IPS DF 4.7 (cell line): Measurements from ENCODE around the gene SSBP3.

Experiments
- DNase-seq: peaks from one replicate; pipeline ENCODE4 v3.0.0-alpha.2; 2013; ENCODE audit warnings: low spot score; ENCODE audit errors: extremely low read depth

SSBP3 gene

DNA sequence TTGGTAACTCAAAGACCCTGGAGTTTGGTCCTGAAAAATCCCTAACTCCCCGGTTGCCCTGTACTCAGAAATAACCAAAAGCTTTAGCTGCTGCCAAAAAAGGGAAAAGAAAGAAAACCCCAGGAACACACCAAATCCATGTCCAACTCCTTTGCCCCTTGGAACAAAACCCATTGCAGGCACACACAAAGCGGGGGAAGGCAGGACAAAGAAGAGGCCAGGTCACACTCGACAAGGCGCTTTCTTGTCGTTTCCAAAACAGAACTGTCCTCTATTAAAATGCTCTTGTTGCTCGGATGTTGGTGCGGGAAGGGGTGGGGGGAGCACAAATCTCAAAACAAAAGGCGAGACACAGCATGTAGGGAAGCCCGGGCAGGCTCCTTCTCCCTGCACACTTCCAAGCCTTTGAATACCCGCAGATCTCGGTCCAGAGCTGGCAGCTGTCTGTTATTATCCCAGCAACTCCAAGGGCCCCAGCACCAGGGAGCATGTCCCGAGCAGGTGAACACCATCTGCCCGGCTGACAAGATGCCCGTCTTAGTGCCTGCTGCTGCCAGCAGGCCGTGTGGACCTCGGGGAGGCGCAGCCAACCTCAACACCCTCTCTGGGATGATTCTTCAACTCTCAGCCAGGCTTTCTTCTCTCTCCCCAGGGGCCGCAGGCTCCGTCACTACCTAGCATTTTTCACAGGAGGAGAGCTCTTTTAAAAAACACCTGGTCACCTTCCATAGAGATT is 96.4 kb downstream of the SSBP3 start:
- DNase-seq = no peak

DNA sequence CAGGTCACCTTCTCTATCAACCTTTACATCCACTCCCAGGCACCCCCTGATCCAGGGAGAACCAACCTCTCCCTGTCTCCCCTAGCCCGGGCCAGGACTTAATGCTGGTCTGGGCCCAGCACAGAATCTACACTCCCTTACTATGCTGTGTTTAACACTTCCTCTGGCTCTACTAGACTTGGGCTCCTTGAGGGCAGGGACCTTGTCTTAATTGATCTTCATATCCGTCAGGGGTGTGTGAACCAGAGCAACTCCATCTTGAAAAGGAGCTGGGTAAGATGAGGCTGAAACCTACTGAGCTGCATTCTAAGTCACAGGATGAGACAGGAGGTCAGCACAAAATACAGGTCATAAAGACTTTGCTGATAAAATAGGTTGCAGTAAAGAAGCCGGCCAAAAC is 98.9 kb downstream of the SSBP3 start:
- DNase-seq = no peak

DNA sequence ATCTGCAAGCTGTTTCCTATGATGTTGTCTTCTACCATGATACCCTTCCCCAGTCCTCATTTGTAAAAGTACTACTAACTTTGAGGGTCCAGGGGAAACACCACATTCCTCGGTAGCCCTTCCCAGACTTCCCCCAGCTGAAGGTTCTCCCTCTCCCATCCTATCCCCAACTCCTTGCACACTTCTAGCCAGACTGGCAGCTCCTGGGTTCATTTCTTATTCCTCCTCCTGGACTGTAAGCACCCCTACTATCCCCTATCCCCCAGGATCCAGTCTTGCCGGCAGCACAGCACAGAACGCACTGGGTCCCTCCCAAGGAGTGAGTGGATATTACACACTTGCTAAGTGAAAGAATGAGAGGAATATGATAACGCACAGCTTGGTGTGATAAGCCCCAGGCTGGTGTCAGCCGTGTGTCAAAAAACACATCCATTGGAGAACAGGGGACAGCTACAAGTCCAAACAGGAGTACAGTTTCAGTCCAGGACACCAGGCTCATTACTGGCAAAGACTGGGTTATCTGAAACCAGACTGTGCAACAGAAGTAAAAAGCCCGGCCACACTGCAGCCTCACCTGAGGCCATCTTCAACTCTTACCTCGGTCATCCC is 100.2 kb downstream of the SSBP3 start:
- DNase-seq = no peak

GRCh38 chr1:54304518-54304917 is 101.7 kb downstream of the SSBP3 start:
- no peak for DNase-seq

- no peak for DNase-seq
Observed at GRCh38 chr1:54302951-54303843, 103.0 kb downstream of the SSBP3 start.

- DNase-seq = no peak
Observed at GRCh38 chr1:54302549-54302948, 103.6 kb downstream of the SSBP3 start.

- no peak for DNase-seq
Observed at GRCh38 chr1:54301497-54301896, 104.7 kb downstream of the SSBP3 start.

DNA sequence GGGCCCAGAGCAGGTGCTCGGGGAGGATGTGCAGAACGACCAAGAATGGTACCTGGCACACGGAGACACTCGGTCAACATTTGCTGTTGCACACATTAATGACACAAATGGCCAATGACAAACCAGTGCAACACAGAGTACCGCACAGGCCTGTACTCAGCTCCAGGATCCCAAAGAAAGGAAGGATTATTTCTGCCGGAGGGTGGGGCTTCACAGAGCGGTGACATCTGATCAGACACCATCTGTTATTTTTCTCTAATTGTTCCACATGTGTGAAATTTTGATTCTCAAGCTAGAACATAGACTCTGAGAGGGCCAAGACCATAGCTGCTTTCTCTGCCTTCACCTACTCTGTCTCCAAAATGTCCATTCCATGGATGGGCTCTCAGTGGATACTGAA is 105.8 kb downstream of the SSBP3 start:
- no peak for DNase-seq

DNA sequence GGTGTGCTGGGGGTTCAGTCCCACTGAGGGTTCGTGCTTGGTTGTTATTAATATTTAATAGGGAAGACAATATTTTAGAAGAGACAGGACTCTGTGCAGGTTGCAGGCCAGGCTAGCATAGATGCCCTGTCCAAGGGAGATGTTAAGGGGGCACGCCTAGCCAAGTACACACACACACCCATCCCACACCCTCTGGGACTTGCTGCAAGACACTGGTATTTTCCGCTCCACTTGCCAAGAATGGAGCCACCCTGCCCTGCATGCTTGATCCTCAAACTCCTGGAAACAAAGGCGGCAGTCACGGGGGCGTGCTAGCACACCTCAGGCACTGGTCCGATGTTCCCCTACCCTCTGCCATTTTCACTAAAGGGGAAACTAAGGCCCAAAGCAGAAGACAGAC is 107.2 kb downstream of the SSBP3 start:
- no peak for DNase-seq

- DNase-seq = no peak
Observed at GRCh38 chr1:54298284-54299033, 107.7 kb downstream of the SSBP3 start.

- DNase-seq = no peak
Observed at GRCh38 chr1:54297596-54298283, 108.5 kb downstream of the SSBP3 start.

DNA sequence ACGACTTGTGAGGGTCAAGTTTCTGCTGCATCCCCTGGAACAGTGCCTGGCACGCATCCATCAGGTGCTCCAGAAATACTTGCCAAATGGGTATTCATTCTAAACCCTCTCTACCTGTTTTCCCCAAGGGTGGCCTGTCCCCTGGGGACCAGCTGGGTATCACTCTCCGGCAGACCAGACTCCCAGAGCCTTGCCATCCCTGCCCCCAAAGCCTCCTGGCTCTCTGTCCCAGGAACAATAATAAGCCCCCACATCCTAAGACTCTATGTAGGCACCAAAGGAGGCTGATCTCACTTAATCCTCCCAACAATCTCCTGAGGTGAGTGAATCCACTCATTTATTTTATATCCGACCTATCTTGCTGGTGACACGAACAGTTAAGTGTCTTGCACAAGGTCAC is 109.5 kb downstream of the SSBP3 start:
- DNase-seq = no peak

DNA sequence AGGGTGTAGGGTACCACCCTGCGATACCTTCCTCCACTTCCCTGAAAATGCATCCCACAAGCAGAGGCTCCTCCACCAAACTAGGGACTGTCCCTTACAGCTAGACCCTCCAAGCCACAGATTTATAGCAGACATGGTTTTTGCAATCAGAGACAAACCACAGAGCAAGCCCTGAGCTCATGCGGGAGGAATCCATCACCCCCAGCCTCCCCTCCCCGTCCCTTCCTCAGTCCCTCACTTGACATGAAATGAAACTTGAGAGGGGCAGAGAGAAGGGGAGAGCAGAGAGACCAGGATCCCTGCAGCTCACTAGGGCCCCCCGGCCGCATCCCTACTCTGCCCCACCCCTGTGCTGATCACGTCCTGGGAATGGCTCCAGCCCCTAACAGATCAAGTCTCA is 111.3 kb downstream of the SSBP3 start:
- no peak for DNase-seq

DNA sequence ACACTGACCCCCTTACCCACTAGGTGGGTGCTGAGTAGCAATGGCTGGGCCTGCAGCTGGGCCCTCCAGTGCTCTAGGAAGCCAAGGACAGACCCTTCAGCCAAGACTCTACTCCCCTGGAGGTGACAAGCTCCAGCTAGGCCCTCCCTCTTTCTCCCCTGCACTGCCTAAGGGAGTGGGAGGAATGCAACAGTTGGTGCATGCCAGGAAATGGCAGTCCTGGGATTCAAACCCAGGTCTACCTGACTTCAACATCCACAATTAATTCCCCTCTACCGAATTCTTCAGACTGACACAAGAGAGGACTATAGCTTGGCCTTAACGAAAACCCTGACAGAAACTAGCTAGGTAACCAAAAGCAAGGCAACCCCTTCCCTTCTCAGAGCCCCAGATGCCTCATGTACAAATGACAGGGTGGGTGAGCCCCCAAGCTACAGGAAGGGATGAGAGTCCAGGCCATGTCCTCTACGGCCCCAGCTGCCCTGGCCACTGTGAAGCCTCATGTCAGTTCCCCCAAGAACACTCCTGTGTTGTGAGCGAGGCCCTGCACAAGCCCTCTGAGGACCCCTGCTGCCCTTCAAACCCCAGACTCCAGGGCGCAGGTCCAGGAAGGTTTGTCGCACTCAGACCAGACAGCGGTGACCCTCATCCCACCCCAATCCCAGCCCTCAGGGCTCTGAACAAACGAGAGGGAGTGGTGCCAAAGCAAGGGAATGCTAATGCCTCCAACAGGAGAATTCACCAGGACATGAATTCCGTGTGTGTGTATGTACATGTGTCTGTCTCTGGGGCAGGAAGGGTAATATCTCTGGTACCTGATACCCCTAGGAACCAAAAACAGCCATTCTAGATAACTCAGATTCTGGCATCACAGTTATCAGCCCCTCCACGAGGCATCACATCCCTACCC is 113.9 kb downstream of the SSBP3 start:
- DNase-seq = no peak

- DNase-seq = no peak
Observed at GRCh38 chr1:54291276-54292001, 114.8 kb downstream of the SSBP3 start.

DNA sequence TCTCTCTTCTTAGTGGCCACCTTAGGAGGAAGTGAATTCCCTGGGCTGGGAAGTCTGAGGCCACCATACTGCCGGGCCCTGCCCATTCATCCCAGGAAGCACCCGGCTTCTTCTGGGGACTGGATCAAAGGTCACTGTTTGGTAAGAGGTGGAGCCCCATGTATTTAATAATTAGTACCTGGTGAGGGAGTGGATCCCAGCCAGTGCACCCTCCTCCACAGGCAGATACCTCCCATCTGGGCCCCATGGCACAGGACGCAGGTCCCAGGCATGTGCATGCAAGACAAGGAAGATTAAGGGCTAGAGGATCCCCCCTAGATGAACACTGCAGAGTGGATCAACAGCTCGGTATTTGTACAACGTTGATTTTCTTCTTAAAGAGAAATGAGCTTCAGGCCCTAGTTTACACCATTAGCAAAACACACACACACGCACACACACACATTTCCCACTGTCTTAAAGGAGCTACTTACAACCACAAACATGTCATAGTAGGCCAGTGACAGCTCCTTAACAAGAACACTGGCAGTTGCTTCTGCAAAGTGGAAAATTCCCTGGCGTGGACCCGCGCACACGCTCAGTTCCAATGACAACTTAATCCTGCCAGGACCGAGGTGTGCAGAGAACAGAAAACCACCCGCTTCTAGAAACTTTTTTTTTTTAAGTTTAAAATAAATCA is 115.5 kb downstream of the SSBP3 start:
- DNase-seq = no peak

GRCh38 chr1:54289712-54290233 is 116.4 kb downstream of the SSBP3 start:
- no peak for DNase-seq

- no peak for DNase-seq
Observed at GRCh38 chr1:54287801-54288211, 118.4 kb downstream of the SSBP3 start.
